Measurements from ENCODE around the gene CYP26C1. TPM values are rescaled to one million over a fixed set of nuclear protein-coding genes. Genes with fewer than 3 reads are reported as not detected.

Gene CYP26C1
- total RNA-seq, 1 donor from 2014 or later = 0.10 TPM

GRCh38 chr10:93039110-93039509, 21.5 kb upstream of the CYP26C1 start:
- Mint-ChIP-seq H3K36me3 (ENCODE audit: unreplicated experiment) (no peaks in the 10 kb centered on the region), H3K27ac (ENCODE audit: unreplicated experiment) (no peak overlapping the region), H3K4me1 (ENCODE audit: low read depth, unreplicated experiment) (peaks cover 1% of the 10 kb centered on the region), H3K27me3 (ENCODE audit: unreplicated experiment) (no peaks in the 10 kb centered on the region), H3K4me3 (ENCODE audit: unreplicated experiment) (no peak overlapping the region), H3K9me3 (ENCODE audit: unreplicated experiment) (no peaks in the 10 kb centered on the region)
- no peak for TF ChIP-seq CTCF (IDR thresholded peaks at IDR 0.05; ENCODE audit: partially characterized antibody, unreplicated experiment)
- no peak for DNase-seq

GRCh38 chr10:93039721-93040120, 20.9 kb upstream of the CYP26C1 start:
- no peak overlapping the region for H3K4me3 Mint-ChIP-seq (ENCODE audit: unreplicated experiment)
- H3K27ac Mint-ChIP-seq (ENCODE audit: unreplicated experiment) = no peak overlapping the region
- H3K27me3 Mint-ChIP-seq (ENCODE audit: unreplicated experiment) = no peaks in the 10 kb centered on the region
- H3K9me3 Mint-ChIP-seq (ENCODE audit: unreplicated experiment) = no peaks in the 10 kb centered on the region
- H3K36me3 Mint-ChIP-seq (ENCODE audit: unreplicated experiment) = no peaks in the 10 kb centered on the region
- H3K4me1 Mint-ChIP-seq (ENCODE audit: low read depth, unreplicated experiment) = peaks cover 1% of the 10 kb centered on the region
- DNase-seq = no peak
- TF ChIP-seq CTCF (IDR thresholded peaks at IDR 0.05; ENCODE audit: partially characterized antibody, unreplicated experiment) = no peak

- no peak overlapping the region for H3K27ac Mint-ChIP-seq (ENCODE audit: unreplicated experiment)
- no peak for TF ChIP-seq CTCF (IDR thresholded peaks at IDR 0.05; ENCODE audit: partially characterized antibody, unreplicated experiment)
- H3K9me3 Mint-ChIP-seq (ENCODE audit: unreplicated experiment) = peaks cover 3% of the 10 kb centered on the region
- DNase-seq = no peak
- no peaks in the 10 kb centered on the region for H3K36me3 Mint-ChIP-seq (ENCODE audit: unreplicated experiment)
- H3K27me3 Mint-ChIP-seq (ENCODE audit: unreplicated experiment) = no peaks in the 10 kb centered on the region
- H3K4me3 Mint-ChIP-seq (ENCODE audit: unreplicated experiment) = no peak overlapping the region
- H3K4me1 Mint-ChIP-seq (ENCODE audit: low read depth, unreplicated experiment) = no peaks in the 10 kb centered on the region
Observed at GRCh38 chr10:93054486-93054885, 6.1 kb upstream of the CYP26C1 start.

- no peaks in the 10 kb centered on the region for H3K36me3 Mint-ChIP-seq (ENCODE audit: unreplicated experiment)
- no peak overlapping the region for H3K27ac Mint-ChIP-seq (ENCODE audit: unreplicated experiment)
- TF ChIP-seq CTCF (IDR thresholded peaks at IDR 0.05; ENCODE audit: partially characterized antibody, unreplicated experiment) = no peak
- no peak overlapping the region for H3K4me3 Mint-ChIP-seq (ENCODE audit: unreplicated experiment)
- peaks cover 6% of the 10 kb centered on the region for H3K4me1 Mint-ChIP-seq (ENCODE audit: low read depth, unreplicated experiment)
- DNase-seq = no peak
- peaks cover 15% of the 10 kb centered on the region for H3K27me3 Mint-ChIP-seq (ENCODE audit: unreplicated experiment)
- H3K9me3 Mint-ChIP-seq (ENCODE audit: unreplicated experiment) = peaks cover 11% of the 10 kb centered on the region
Observed at GRCh38 chr10:93058139-93058538, 2.5 kb upstream of the CYP26C1 start.

- H3K27ac Mint-ChIP-seq (ENCODE audit: unreplicated experiment) = no peak overlapping the region
- no peak for TF ChIP-seq CTCF (IDR thresholded peaks at IDR 0.05; ENCODE audit: partially characterized antibody, unreplicated experiment)
- no peaks in the 10 kb centered on the region for H3K36me3 Mint-ChIP-seq (ENCODE audit: unreplicated experiment)
- H3K27me3 Mint-ChIP-seq (ENCODE audit: unreplicated experiment) = peaks cover 26% of the 10 kb centered on the region
- H3K4me3 Mint-ChIP-seq (ENCODE audit: unreplicated experiment) = peak overlapping the region; percentile 46
- H3K4me1 Mint-ChIP-seq (ENCODE audit: low read depth, unreplicated experiment) = peaks cover 13% of the 10 kb centered on the region
- H3K9me3 Mint-ChIP-seq (ENCODE audit: unreplicated experiment) = peaks cover 15% of the 10 kb centered on the region
- no peak for DNase-seq
Observed at GRCh38 chr10:93060887-93061593, 442 bp downstream of the CYP26C1 start.
